COLO668 (cell line): Measurements from ENCODE around the gene ZNF519.

Source experiments
- DNase-seq: peaks from one replicate; lab custom pipeline; 2025; ENCODE audit not compliant: unreplicated experiment; lab: John Stamatoyannopoulos, UW

ZNF519 gene

GRCh38 chr18:14100503-14101286 lies 31.5 kb downstream of the ZNF519 start:
- DNase-seq = no peak

- DNase-seq = no peak
These were observed 33.8 kb downstream of the ZNF519 start for GRCh38 chr18:14098428-14098827.

- DNase-seq = no peak
These were observed 34.5 kb downstream of the ZNF519 start for GRCh38 chr18:14097761-14098160.

- no peak for DNase-seq
These were observed 38.8 kb downstream of the ZNF519 start for GRCh38 chr18:14093307-14093915.

- DNase-seq = no peak
These were observed 39.5 kb downstream of the ZNF519 start for GRCh38 chr18:14092625-14093306.

- DNase-seq = no peak
These were observed 42.5 kb downstream of the ZNF519 start for GRCh38 chr18:14089781-14090180.

- no peak for DNase-seq
These were observed 43.0 kb downstream of the ZNF519 start for GRCh38 chr18:14089191-14089590.

GRCh38 chr18:14086458-14087231 lies 45.6 kb downstream of the ZNF519 start:
- peak; percentile 18 for DNase-seq

- DNase-seq = no peak
These were observed 46.3 kb downstream of the ZNF519 start for GRCh38 chr18:14085770-14086457.

- DNase-seq = no peak
These were observed 57.0 kb downstream of the ZNF519 start for GRCh38 chr18:14075196-14075595.

- no peak for DNase-seq
These were observed 58.0 kb downstream of the ZNF519 start for GRCh38 chr18:14074187-14074586.

GRCh38 chr18:14053661-14054060 lies 78.6 kb downstream of the ZNF519 start:
- DNase-seq = no peak
